T47D (cell line): Measurements from ENCODE around the gene TSPEAR.
"Not testable (repeated sequence)": the region's sequence is repeated elsewhere in the genome, so short reads cannot be mapped to it uniquely, and the experiment has no call there.

ENCODE experiments used
- DNase-seq, 2 experiments: peaks; one replicate each; pipeline versions ENCODE4 v3.0.0 to v3.0.0-alpha.2; 2011 to 2012; ENCODE audit warnings: low read depth in 1 of 2, low spot score in 1 of 2
- JUND ChIP-seq: IDR thresholded peaks from 2 replicates; pipeline ENCODE4 v1.6.1; 2012; ENCODE audit warnings: low read depth
- in situ Hi-C: cut with HindIII; loops from 2 replicates; pipeline ENCODE4 v1.10.0; 2016; ENCODE audit warnings: low sequenced_read_pairs, low pct_unique_long_range_greater_than_20kb

The TSPEAR gene

DNA sequence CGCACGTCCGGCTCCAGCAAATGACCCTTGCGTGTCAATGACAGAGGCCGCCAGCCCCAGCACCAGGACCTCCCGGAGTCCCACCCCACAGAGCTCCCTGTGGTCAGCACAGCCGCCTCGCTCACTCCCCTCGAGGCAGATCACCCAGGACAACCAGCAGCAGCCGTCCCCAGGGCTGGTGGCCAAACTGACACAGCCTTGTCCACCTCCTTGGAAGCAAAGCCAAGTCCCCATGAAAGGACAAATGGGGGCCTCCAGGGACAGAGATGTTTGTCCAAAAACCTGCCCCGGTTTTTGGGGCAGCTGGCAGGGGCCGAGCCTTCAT is 72.1 kb downstream of the TSPEAR start:
- in situ Hi-C loops = no loop called here
- no peak for DNase-seq
- TF ChIP-seq JUND = no peak

DNA sequence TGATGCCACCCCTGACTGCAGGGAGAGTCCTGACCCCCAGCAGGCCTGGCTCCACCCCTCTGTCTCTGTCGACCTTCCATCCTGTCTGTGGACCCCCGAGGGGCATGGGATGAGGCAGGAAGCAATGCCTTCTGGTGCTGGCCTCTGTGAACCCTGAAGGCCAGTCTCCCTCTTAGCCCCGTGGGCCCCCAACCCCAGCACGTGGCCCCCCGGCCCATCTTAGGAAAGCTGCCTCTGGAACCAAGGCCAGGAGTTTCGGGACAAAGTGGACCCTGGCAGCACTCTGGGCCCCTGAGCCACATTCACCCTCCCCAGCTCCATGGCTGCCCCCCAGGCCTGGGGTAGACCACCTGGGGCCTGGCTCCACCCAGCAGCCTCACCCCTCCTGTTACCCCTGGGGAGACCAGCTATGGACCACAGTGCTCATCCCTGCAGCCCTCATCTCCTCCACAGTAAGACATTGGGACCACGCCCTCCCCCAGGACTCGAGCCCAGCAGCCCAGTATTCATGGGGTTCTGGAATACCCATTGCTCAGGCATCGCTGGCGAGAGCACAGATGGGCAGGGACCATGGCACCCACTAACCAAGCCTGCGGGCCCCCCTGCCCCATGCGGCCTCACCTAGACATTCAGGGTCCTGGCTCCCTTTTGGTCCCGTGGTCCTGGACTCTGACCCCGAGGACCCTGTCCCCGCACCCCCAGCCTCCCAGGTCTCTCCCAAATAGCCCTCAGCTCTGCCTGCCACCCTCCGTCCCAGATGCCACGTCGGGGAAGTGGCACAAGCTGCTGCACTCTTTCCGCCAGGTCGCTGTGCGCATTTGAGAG is 72.7 kb downstream of the TSPEAR start:
- DNase-seq, in situ Hi-C loops: not testable (repeated sequence)

DNA sequence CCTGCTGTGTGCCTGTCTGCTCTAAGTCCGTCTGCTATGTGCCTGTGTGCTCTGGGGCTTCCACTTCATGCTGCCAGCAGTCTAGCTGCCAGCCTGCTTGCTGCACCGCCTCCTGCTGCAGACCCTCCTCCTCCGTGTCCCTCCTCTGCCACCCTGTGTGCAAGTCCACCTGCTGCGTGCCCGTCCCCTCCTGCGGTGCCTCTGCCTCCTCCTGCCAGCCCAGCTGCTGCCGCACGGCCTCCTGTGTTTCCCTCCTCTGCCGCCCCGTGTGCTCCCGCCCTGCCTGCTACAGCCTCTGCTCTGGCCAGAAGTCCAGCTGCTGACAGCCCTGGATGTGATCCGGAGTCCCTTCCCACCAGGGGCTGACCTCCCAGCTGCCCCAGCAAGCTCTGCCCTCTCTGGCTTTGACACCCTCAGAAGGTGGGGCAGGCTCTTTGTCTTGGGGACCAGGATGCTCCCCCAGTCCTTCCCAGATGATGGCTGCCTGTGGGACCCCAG is 73.5 kb downstream of the TSPEAR start:
- DNase-seq, in situ Hi-C loops: not testable (repeated sequence)

DNA sequence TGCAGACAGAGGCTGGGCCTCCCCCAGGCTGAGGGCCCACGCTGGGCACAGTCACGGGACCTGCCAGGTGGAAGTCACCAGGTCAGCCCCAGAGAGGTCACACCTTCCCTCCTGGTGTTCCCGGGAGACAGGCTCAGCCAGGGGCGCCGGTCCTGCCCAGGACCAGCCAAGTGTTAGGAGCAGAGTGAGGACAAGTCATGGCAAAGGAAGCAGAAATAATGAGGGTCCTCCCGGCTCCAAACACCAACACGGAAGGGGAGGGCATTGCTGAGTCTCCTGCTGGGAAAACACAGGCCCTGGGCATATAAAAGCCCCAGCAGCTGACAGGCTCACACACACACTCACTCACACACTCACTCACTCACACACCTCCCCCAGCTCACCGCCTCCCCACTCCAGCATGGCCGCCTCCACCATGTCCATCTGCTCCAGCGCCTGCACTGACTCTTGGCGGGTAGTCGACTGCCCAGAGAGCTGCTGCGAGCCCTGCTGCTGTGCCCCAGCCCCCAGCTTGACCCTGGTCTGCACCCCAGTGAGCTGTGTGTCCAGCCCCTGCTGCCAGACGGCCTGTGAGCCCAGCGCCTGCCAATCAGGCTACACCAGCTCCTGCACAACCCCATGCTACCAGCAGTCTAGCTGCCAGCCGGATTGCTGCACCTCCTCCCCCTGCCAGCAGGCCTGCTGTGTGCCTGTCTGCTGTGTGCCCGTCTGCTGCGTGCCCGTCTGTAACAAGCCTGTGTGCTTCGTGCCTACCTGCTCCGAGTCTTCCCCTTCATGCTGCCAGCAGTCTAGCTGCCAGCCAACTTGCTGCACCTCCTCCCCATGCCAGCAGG is 74.1 kb downstream of the TSPEAR start, which contains the start of gene KRTAP10-10:
Gene KRTAP10-10, plus strand, starts transcription at position 339 of the 833 bp plus-strand sequence. Its CDS starts 62 bp downstream, at position 401.
- in situ Hi-C loops = no loop called here
- TF ChIP-seq JUND = no peak
- DNase-seq = no peak

DNA sequence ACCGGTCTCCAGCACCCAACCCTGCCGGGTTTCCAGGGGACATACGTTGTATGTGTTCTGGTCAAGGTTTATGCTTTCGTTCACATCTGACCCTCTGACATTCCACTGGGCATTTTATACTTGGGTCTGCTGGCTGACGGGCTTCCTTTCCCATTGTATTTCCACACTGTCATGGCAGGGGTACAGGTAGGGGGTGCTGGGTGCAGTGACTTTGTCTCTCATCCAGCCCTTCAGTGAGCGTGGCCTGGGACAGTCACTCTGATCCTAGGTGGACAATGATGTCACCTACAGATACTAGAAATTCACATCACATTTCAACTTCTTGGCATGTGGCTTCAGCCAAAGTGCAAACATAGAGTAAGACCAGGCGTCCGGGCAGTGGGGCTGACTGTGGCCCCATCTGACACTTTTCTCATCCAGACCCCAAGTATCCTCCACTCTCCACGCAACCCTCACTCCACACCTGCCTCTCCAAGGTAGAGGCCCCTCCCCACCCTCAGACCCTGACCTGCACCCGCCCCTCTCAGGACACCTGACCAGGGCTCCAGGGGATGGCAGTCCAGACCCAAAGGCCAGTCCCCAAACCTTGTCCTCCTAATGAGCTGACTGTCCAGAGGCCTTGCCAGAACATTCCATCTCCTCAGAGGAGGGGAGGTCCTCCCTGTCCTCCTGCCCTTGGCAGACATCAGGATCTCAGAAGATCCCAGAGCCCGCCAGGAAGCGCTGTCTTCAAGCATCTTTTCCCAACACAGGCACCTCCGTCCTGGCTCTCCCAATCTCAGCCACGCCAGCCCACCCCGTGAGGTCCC is 75.0 kb downstream of the TSPEAR start:
- in situ Hi-C loops = no loop called here
- DNase-seq = no peak
- no peak for TF ChIP-seq JUND

DNA sequence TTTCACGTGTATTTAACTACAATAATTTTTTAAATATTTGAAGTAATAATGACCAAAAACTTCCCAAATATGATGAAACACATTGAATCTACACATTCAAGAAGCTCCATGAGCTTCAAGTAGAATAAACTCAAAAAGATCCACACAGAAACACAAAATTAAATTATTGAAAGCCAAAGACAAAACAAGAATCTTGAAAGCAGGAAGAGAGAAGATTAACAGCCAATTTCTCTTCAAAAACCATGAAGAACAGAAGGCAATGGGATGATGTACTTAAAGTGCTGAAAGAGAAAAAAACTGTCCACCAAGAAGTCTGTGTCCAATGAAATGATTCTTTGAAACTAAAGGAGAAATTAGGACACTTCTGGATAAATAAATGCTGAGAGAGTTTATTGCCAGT is 79.3 kb downstream of the TSPEAR start:
- DNase-seq = no peak
- TF ChIP-seq JUND = no peak
- in situ Hi-C loops = no loop called here

DNA sequence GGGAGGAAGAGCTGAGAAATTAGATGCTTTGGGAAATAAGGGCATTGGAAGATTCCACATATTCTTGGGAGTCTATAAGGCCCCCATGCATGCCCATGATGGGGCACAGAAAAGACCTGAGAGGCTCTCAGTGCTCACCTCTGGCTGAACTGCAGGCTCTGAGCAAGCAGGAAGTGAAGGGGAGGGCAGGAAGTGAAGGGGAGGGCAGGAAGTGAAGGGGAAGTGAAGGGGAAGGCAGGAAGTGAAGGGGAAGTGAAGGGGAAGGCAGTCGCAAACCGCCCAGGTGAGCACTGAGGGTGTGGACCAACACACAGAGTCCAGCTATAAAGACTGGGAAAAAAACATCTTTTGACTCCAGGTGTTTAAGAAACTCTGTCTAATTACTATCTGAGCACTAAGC is 80.9 kb downstream of the TSPEAR start:
- in situ Hi-C loops = no loop called here
- DNase-seq = no peak
- no peak for TF ChIP-seq JUND

DNA sequence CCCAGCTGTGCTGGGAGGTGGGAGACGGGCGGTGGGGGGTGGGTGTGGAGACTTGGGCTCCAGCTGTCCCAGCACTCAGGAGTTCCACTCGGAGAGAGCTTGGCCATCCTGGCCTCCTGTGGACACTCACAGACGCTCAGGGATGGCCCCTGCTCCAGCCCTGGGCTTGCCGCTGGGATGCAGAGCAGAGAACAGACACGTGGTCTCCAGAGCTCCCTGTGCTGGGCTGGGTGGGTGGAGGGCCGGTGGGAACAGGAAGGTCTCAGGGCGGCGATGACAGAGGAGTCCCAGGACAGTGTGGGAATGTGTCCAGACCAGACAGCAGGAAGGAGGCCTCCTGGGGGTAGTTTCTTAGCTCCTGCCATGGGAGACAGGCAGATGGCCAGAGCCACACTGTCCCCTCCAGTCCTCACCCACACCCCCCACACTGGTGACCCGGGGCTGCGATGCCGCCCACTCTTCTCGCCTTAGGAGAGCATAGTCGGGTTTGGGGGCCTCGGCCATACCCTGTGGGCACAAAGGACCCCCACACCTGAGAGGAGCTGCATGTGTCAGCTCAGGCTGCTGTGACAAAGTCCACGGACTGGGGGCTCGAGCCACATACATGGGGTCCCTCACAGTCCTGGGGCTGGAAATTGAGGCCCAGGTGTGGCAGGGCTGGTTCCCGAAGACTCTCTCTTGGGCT is 82.5 kb downstream of the TSPEAR start:
- TF ChIP-seq JUND = no peak
- DNase-seq = no peak
- in situ Hi-C loops = no loop called here

DNA sequence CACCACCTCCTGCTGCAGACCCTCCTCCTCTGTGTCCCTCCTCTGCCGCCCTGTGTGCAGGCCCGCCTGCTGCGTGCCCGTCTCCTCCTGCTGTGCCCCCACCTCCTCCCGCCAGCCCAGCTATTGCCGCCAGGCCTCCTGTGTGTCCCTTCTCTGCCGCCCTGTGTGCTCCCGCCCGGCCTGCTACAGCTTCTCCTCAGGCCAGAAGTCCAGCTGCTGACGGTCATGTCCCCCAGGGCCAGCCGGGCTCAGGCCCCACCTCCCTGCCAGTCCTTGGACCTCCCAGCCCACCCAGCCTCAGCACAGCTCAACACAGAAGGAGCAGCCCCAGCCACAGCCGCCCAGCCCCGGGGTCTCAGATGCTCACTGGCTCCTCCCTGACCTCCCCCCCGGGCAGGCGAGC is 83.5 kb downstream of the TSPEAR start:
- in situ Hi-C loops, DNase-seq: not testable (repeated sequence)

DNA sequence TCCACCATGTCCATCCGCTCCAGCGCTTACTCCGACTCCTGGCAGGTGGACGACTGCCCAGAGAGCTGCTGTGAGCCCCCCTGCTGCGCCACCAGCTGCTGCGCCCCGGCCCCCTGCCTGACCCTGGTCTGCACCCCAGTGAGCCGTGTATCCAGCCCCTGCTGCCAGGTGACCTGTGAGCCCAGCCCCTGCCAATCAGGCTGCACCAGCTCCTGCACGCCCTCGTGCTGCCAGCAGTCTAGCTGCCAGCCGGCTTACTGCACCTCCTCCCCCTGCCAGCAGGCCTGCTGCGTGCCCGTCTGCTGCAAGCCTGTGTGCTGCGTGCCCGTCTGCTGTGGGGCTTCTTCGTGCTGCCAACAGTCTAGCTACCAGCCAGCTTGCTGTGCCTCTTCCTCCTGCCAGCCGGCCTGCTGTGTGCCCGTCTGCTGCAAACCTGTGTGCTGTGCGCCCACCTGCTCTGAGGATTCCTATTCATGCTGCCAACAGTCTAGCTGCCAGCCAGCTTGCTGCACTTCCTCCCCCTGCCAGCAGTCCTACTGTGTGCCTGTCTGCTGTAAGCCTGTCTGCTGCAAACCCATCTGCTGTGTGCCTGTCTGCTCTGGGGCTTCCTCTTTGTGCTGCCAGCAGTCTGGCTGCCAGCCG is 84.1 kb downstream of the TSPEAR start:
- in situ Hi-C loops, DNase-seq: not testable (repeated sequence)

DNA sequence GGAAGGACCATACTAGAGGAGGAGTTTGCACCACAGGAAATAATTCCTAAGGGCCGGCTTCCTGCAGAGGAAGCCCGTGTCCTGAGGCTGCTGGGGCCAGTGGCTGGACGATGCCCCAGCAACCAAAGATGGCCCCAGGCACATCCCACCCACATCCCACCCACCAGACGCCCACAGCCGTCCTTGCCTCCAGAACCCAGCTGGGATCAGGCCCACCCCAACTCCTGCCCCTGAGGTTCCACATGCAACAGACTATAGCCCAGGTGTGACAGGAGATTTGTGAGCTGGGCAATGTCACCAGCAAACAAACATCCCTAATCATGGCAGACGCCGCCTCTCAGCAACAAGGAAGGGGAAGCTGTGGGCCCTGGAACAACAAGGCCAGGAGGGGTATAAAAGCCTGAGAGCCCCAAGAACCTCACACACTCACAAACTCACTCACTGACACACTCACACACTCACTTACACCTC is 84.7 kb downstream of the TSPEAR start, which contains the start of gene KRTAP10-9:
Gene KRTAP10-9, plus strand, starts transcription at position 421 of the 471 bp plus-strand sequence. CDS start 79 bp downstream, outside the sequence.
- TF ChIP-seq JUND = no peak
- in situ Hi-C loops = no loop called here
- no peak for DNase-seq
